GM12878 (cell line): ENCODE measurements around the gene ADGRD1.

ENCODE experiments used
- CTCF ChIP-seq, 3 experiments: IDR thresholded peaks in 2 of 3; conservative IDR thresholded peaks in 1 of 3; 2 replicates each; pipeline ENCODE4 v1.5.1; 2011; ENCODE audit warnings: low read depth in 3 of 3, low read length in 3 of 3, mild to moderate bottlenecking in 3 of 3, control low read depth in 2 of 3, moderate library complexity in 2 of 3, inconsistent platforms in 1 of 3, mixed read lengths in 1 of 3; ENCODE audit not compliant: control insufficient read depth in 2 of 3, insufficient read depth in 1 of 3; ENCODE audit errors: extremely low read depth in 1 of 3
- ESRRA ChIP-seq: IDR thresholded peaks from 2 replicates; pipeline ENCODE4 v1.6.1; 2012; ENCODE audit warnings: mild to moderate bottlenecking, low read length, improper control_type of control experiment
- MYC ChIP-seq: IDR thresholded peaks from 2 replicates; pipeline ENCODE4 v1.6.1; 2011; ENCODE audit warnings: mild to moderate bottlenecking, low read length, moderate library complexity, inconsistent platforms; ENCODE audit not compliant: insufficient read depth, insufficient replicate concordance, insufficient read length, severe bottlenecking
- RFX5 ChIP-seq: IDR thresholded peaks from 2 replicates; pipeline ENCODE4 v1.6.1; 2011; ENCODE audit warnings: low read depth, low read length, improper control_type of control experiment
- TCF12 ChIP-seq: IDR thresholded peaks from 2 replicates; pipeline ENCODE4 v1.6.1; 2011; ENCODE audit warnings: low read depth, mild to moderate bottlenecking, low read length
- USF2 ChIP-seq: IDR thresholded peaks from 2 replicates; pipeline ENCODE4 v1.6.1; 2011; ENCODE audit warnings: low read depth, low read length, improper control_type of control experiment, borderline replicate concordance
- YY1 ChIP-seq: IDR thresholded peaks from 2 replicates; pipeline ENCODE4 v1.6.1; 2011; ENCODE audit warnings: low read depth, mild to moderate bottlenecking, low read length
- ZBTB33 ChIP-seq: fragments of 450-650 bp; IDR thresholded peaks from 2 replicates; pipeline ENCODE4 v1.6.1; 2017; ENCODE audit warnings: mild to moderate bottlenecking
- ZNF24 ChIP-seq: fragments of 450-650 bp; IDR thresholded peaks from 2 replicates; pipeline ENCODE4 v1.6.1; 2017; ENCODE audit warnings: antibody characterized with exemption, mild to moderate bottlenecking

- TF ChIP-seq CTCF (IDR thresholded peaks at IDR 0.05 in 2 of 3, conservative IDR thresholded peaks at IDR 0.05 in 1 of 3; ENCODE audit: control insufficient read depth in 2 of 3, extremely low read depth in 1 of 3, insufficient read depth in 1 of 3, low read depth in 3 of 3, low read length in 3 of 3): no peak
- TF ChIP-seq MYC: no peak
- TF ChIP-seq TCF12: peak; percentile 24; the same call in 1 of the 2 replicates
- no peak for TF ChIP-seq YY1
- TF ChIP-seq RFX5: no peak
- no peak for TF ChIP-seq USF2
- no peak for TF ChIP-seq ZBTB33
- TF ChIP-seq ZNF24: no peak
- no peak for TF ChIP-seq ESRRA
Measured at GRCh38 chr12:131105736-131106348, 152.1 kb downstream of the ADGRD1 start.
